Astrocyte of the cerebellum (primary cell): ENCODE data around the gene TOE1.
"Not testable (repeated sequence)": the region's sequence is repeated elsewhere in the genome, so short reads cannot be mapped to it uniquely, and the experiment has no call there.

ENCODE experiments used
- DNase-seq: peaks from one replicate; pipeline ENCODE4 v3.0.0-alpha.2; 2011; ENCODE audit warnings: low read depth
- H3K4me3 ChIP-seq: 2 replicates; pipeline ENCODE4 v1.5.1; 2011; ENCODE audit warnings: mild to moderate bottlenecking, low read depth, low read length, moderate library complexity
- CTCF ChIP-seq: IDR thresholded peaks from 2 replicates; pipeline ENCODE4 v1.5.1; 2012; ENCODE audit warnings: low read length, low read depth, moderate library complexity, mild to moderate bottlenecking; ENCODE audit errors: missing control alignments
- in situ Hi-C: cut with HindIII; loops from 2 replicates; pipeline ENCODE4 v1.10.0; 2017; ENCODE audit warnings: low sequenced_read_pairs

The TOE1 gene

DNA sequence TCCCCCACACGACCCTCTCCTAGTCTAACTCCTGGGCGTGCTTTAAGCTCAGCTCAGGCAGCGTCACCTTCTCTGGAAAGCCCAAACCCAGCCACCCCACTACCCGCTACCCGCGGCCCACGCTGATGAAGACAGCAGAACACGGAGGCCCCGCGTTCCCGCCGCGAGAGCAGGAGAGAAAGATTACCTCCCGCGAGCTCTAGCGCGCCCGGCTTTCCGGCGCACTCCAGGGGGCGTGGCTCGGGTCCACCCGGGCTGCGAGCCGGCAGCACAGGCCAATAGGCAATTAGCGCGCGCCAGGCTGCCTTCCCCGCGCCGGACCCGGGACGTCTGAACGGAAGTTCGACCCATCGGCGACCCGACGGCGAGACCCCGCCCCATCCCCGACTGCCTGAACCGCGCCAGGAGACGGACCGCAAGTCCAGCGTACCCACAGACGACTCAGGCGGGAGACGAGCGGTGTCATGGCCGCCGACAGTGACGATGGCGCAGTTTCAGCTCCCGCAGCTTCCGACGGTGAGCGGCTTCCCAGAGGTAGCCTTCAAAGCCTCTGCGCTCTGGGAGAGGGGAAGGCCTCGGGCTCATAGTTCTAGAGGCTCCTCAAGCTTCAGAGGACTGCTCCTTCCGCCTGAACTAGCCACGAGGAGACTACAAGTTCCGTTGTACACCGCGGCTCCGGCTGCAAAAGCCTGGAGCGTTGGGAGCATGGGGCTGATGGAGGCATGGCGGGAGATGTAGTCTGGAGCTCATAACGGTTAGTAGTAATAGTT, at the start of gene TOE1, which contains the start of gene MUTYH:
Gene TOE1 (plus strand): TSS at position 382 of the 770 bp plus-strand sequence. CDS start 83 bp downstream, at position 465.
Gene MUTYH (minus strand): TSS at position 652 of the 770 bp plus-strand sequence. CDS start 5,935 bp downstream, outside the sequence.
- peak; percentile 82 for DNase-seq
- no peak for TF ChIP-seq CTCF
- in situ Hi-C loops: no loop called here
- H3K4me3 ChIP-seq: peak within 1 kb of the TSS; percentile 58

DNA sequence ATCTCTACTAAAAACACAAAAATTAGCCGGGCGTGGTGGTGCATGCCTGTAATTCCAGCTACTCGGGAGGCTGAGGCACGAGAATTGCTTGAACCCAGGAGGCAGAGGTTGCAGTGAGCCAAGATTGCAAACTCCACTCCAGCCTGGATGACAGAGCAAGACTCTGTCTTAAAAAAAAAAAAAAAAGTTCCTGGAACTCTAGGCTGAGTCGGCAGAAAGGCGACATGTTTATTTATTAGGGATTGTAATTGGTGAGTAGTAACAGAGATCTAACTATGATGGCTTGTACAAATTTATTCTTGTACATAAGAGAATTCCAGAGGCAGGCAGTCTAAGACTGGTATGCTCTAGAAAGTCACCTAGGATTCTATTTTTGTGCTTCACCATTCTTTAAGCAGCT, 49.0 kb upstream of the TOE1 start:
- in situ Hi-C loops, H3K4me3 ChIP-seq, DNase-seq: not testable (repeated sequence)

- in situ Hi-C loops: no loop called here
- TF ChIP-seq CTCF: no peak
- no peak for DNase-seq
- H3K4me3 ChIP-seq: no peak overlapping the region
These were observed 48.3 kb upstream of the TOE1 start for GRCh38 chr1:45291716-45292115.

DNA sequence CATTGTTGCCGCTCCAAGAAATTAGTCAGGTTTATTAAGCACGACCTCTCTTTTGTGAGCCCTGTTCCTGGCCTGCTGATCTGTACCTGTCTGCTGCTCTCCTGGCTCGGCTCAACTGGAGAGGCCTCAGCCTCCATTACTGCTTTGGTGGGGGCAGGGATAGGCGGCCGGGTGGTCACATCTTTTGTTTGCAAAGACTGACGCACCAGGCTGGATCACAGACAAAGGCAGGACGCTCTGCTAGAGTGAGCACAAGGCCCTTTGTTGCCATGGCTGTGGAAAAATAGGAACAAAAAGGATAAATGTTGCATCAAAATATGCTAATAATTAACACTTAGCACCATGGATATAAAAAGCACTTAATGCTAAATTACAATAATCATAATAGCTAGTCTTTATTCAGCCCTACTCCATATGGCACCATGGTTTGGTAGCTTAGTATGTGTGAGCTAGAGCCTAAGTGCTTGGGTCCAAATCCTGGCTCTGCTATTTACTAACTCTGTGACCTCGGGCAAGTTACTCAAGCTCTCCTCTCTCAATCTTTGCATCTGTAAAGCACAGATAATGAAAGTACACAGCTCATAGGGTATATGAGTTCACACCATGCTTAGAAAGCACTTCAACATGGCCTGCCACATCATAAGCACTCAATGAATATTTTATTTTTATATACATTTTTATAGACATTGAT, 42.2 kb upstream of the TOE1 start:
- DNase-seq: no peak
- no peak for TF ChIP-seq CTCF
- in situ Hi-C loops: no loop called here
- no peak overlapping the region for H3K4me3 ChIP-seq

DNA sequence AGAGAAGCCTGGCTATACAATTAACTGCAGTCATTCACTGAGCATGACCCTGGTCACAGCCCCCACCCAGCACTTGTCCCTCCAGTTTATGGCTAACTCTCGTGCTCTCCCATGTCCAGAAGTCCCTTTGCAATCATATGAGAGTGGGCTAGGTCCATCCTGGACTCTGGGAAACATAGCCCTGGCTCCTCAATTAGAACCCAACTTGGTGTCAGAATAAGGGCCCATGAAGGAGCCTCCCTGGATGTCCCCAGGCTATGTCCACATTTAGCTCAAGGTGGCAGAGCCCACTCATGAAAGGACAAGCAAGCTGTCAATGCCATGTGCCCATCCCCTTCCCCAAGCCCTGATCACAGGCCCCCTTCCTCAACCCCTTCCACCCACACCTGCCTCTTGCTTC, 40.7 kb upstream of the TOE1 start:
- no peak for DNase-seq
- in situ Hi-C loops: no loop called here
- H3K4me3 ChIP-seq: no peak overlapping the region
- TF ChIP-seq CTCF: no peak

DNA sequence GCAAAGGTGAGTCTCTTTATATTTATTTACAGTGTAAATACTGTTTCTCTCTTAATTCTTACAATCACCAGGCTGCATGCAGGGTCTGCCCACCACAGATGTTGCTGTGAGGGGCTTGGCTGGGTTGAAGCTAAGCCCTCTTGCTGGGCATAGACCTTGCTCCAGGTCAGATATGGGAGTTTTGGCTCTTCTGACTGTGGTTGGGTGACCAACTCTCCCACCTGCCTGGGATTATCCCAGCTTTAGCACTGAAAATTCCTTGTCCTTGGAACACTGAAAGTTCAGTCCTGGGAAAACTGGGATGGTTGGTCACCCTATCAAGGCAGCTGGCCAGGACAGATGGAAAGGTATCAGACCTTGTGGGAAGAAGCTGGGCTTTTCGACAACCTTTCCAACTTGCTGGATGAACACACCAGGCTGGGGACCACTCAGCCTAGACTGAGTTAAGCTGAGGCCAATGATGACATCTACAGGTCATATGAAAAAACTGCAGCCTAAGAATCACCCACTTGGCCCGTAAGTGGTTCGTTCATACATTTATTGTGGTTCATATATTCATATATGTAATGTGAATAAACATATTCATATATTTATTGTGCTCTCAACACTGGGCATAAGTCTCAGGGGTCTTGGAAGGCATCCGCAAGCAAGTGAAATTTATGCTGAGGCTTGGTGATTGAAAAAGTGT, 39.8 kb upstream of the TOE1 start:
- TF ChIP-seq CTCF: peak; percentile 70
- H3K4me3 ChIP-seq: no peak overlapping the region
- DNase-seq: peak; percentile 74
- in situ Hi-C loops: no loop called here
